ENCODE data around the gene ZGLP1.

GRCh38 chr19:10284065-10284959, 25.3 kb downstream of the ZGLP1 start:
- TF ChIP-seq GATA2 (IDR thresholded peaks at IDR 0.05; ENCODE audit: low read depth, low read length) (no peak), GATA3 (IDR thresholded peaks at IDR 0.05; ENCODE audit: low read depth, low read length) (no peak)

Data from SH-SY5Y (cell line).